ENCODE results near the gene RAB37. TPM values are rescaled to one million over a fixed set of nuclear protein-coding genes. Genes with fewer than 3 reads are reported as not detected.

RAB37 gene
- total RNA-seq, 1 experiment from 2014 or later = 2.5 TPM

- no peak overlapping the region for H3K18ac ChIP-seq (ENCODE audit: insufficient read length, low read depth, low read length)
- no peak overlapping the region for H3K4me3 Mint-ChIP-seq
- no peak overlapping the region for H2BK5ac ChIP-seq (ENCODE audit: insufficient read length, low read length)
- no peak overlapping the region for H4K91ac ChIP-seq (ENCODE audit: insufficient read length, low read depth, low read length)
- H3K79me1 ChIP-seq (ENCODE audit: insufficient read depth, low read depth, low read length, poor library complexity, severe bottlenecking) = no peaks in the 10 kb centered on the region
- H3K27me3 Mint-ChIP-seq (ENCODE audit: low read depth) = peaks cover 16% of the 10 kb centered on the region
- no peak overlapping the region for H3K27ac ChIP-seq (ENCODE audit: insufficient read length, low read depth, low read length)
- H2BK15ac ChIP-seq (ENCODE audit: low read depth, low read length) = no peak overlapping the region
- H3K79me2 ChIP-seq (ENCODE audit: insufficient read depth, low read length) = no peaks in the 10 kb centered on the region
- H3K27ac Mint-ChIP-seq = no peak overlapping the region
- H3K4me1 ChIP-seq (ENCODE audit: insufficient read depth, low read length) = no peaks in the 10 kb centered on the region
- H3K36me3 Mint-ChIP-seq (ENCODE audit: insufficient read depth in 1 of 3, low read depth in 3 of 3) = no peaks in the 10 kb centered on the region
- no peaks in the 10 kb centered on the region for H3K4me1 Mint-ChIP-seq
- H3K27me3 ChIP-seq (ENCODE audit: insufficient read depth, low read length) = no peaks in the 10 kb centered on the region; the same call in 1 of the 2 replicates
- H3K9me3 Mint-ChIP-seq = no peaks in the 10 kb centered on the region
- H3K23me2 ChIP-seq (ENCODE audit: insufficient read length, low read depth, low read length, poor library complexity, severe bottlenecking) = no peaks in the 10 kb centered on the region
- TF ChIP-seq, protein P1, sequence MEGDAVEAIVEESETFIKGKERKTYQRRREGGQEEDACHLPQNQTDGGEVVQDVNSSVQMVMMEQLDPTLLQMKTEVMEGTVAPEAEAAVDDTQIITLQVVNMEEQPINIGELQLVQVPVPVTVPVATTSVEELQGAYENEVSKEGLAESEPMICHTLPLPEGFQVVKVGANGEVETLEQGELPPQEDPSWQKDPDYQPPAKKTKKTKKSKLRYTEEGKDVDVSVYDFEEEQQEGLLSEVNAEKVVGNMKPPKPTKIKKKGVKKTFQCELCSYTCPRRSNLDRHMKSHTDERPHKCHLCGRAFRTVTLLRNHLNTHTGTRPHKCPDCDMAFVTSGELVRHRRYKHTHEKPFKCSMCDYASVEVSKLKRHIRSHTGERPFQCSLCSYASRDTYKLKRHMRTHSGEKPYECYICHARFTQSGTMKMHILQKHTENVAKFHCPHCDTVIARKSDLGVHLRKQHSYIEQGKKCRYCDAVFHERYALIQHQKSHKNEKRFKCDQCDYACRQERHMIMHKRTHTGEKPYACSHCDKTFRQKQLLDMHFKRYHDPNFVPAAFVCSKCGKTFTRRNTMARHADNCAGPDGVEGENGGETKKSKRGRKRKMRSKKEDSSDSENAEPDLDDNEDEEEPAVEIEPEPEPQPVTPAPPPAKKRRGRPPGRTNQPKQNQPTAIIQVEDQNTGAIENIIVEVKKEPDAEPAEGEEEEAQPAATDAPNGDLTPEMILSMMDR (conservative IDR thresholded peaks at IDR 0.05) = no peak
- H2AFZ ChIP-seq (ENCODE audit: low read length) = no peak overlapping the region
- no peak overlapping the region for H2BK120ac ChIP-seq (ENCODE audit: low read depth, low read length, poor library complexity, severe bottlenecking)
- H2AK5ac ChIP-seq (ENCODE audit: insufficient read length, low read length) = no peak overlapping the region
- no peak overlapping the region for H3K9ac ChIP-seq (ENCODE audit: extremely low read depth, insufficient read length, low read length)
- H3K4me2 ChIP-seq (ENCODE audit: insufficient read depth, insufficient read length, low read length) = no peak overlapping the region
- no CpG with 5 or more reads among the region's 3 CpGs for WGBS (ENCODE audit: extremely low coverage, insufficient read length, low lambda C conversion rate)
- H2BK20ac ChIP-seq (ENCODE audit: low read depth, low read length, poor library complexity, severe bottlenecking) = no peak overlapping the region
- DNase-seq = no peak
- H3K23ac ChIP-seq (ENCODE audit: insufficient read length, low read depth, low read length) = no peak overlapping the region
- no peaks in the 10 kb centered on the region for H3K9me3 ChIP-seq (ENCODE audit: control insufficient read depth, low read depth, low read length)
- H4K5ac ChIP-seq (ENCODE audit: insufficient read length, low read depth, low read length) = no peak overlapping the region
- H3K56ac ChIP-seq (ENCODE audit: insufficient read length, low read depth, low read length) = no peak overlapping the region
- H3K14ac ChIP-seq (ENCODE audit: insufficient read depth, low read length) = no peak overlapping the region
- H3K4ac ChIP-seq (ENCODE audit: low read depth, low read length) = no peak overlapping the region
- H4K8ac ChIP-seq (replicated peaks; ENCODE audit: insufficient read length, low read depth, low read length) = no peak overlapping the region
- H3T11ph ChIP-seq (ENCODE audit: low read length) = no peak overlapping the region
- no peak overlapping the region for H2BK12ac ChIP-seq (ENCODE audit: insufficient read length, low read depth, low read length)
- no peaks in the 10 kb centered on the region for H4K20me1 ChIP-seq (ENCODE audit: control insufficient read depth, insufficient read depth, insufficient read length)
Observed at GRCh38 chr17:74728702-74729075, 8.4 kb upstream of the RAB37 start.

Data from H9 (cell line).